WTC11 (cell line): ENCODE data around the gene PKIG. TPM values are rescaled to one million over a fixed set of nuclear protein-coding genes. Genes with fewer than 3 reads are reported as not detected.

Experiments
- ATAC-seq: fragments of 200-7000 bp; cut with Tn5 transposase; 2 replicates; pipeline ENCODE4 v1.10.0; 2021; ENCODE audit warnings: mild to moderate bottlenecking, moderate library complexity
- CTCF ChIA-PET: fragments of 300-600 bp; sonication (Branson Sonifier 250); formaldehyde crosslinking; loops from one replicate; lab custom pipeline; 2021; ENCODE audit warnings: antibody characterized with exemption; lab: Charles Lee
- POLR2A ChIA-PET: fragments of 350-600 bp; sonication (Branson Sonifier 250); formaldehyde crosslinking; loops from one replicate; lab custom pipeline; 2021; ENCODE audit warnings: antibody characterized with exemption; lab: Charles Lee
- DNase-seq: peaks from one replicate; pipeline ENCODE4 v3.0.0; 2021; ENCODE audit warnings: low spot score
- H3K27ac Mint-ChIP-seq: 2 replicates; pipeline ENCODE4 v1.8.0; 2021; ENCODE audit warnings: mixed read lengths
- H3K27me3 Mint-ChIP-seq: 2 replicates; pipeline ENCODE4 v1.8.0; 2021; ENCODE audit warnings: low read depth, mild to moderate bottlenecking, moderate library complexity, mixed read lengths
- H3K36me3 Mint-ChIP-seq: 2 replicates; pipeline ENCODE4 v1.8.0; 2021; ENCODE audit warnings: mixed read lengths
- H3K4me1 Mint-ChIP-seq: 2 replicates; pipeline ENCODE4 v1.8.0; 2022; ENCODE audit warnings: mixed read lengths
- H3K4me3 Mint-ChIP-seq: 2 replicates; pipeline ENCODE4 v1.8.0; 2021; ENCODE audit warnings: mild to moderate bottlenecking, moderate library complexity, mixed read lengths
- H3K9me3 Mint-ChIP-seq: 2 replicates; pipeline ENCODE4 v1.8.0; 2021; ENCODE audit warnings: mixed read lengths
- AFF4 ChIP-seq: sonication (generic); formaldehyde crosslinking; IDR thresholded peaks from 2 replicates; pipeline ENCODE4 v1.8.1; 2023; ENCODE audit warnings: mild to moderate bottlenecking, missing genetic modification reagents, borderline replicate concordance
- CREB1 ChIP-seq: sonication (generic); formaldehyde crosslinking; IDR thresholded peaks from 2 replicates; pipeline ENCODE4 v1.8.0; 2023; ENCODE audit warnings: mild to moderate bottlenecking, missing genetic modification reagents
- ESRRA ChIP-seq: sonication (generic); formaldehyde crosslinking; IDR thresholded peaks from 2 replicates; pipeline ENCODE4 v1.8.1; 2022; ENCODE audit warnings: mild to moderate bottlenecking, missing genetic modification reagents, borderline replicate concordance
- FOXJ3 ChIP-seq: sonication (generic); formaldehyde crosslinking; IDR thresholded peaks from 2 replicates; pipeline ENCODE4 v1.9.0; 2021; ENCODE audit warnings: missing genetic modification reagents, mild to moderate bottlenecking, borderline replicate concordance
- FOXK1 ChIP-seq: sonication (generic); formaldehyde crosslinking; IDR thresholded peaks from 2 replicates; pipeline ENCODE4 v1.8.0; 2022; ENCODE audit warnings: mild to moderate bottlenecking, moderate library complexity, missing genetic modification reagents
- GTF2I ChIP-seq: fragments of 250-450 bp; sonication (Bioruptor Pico); conservative IDR thresholded peaks from 2 replicates; pipeline ENCODE4 v1.4.0; 2021; ENCODE audit warnings: mild to moderate bottlenecking
- JAZF1 ChIP-seq: fragments of 250-450 bp; sonication (Bioruptor Pico); IDR thresholded peaks from 2 replicates; pipeline ENCODE4 v1.9.0; 2021; ENCODE audit warnings: moderate library complexity, mild to moderate bottlenecking, inconsistent platforms
- MYBL2 ChIP-seq: sonication (generic); formaldehyde crosslinking; IDR thresholded peaks from 2 replicates; pipeline ENCODE4 v1.8.1; 2023; ENCODE audit warnings: mild to moderate bottlenecking, moderate library complexity, missing genetic modification reagents
- NR1H2 ChIP-seq: sonication (generic); formaldehyde crosslinking; IDR thresholded peaks from 2 replicates; pipeline ENCODE4 v1.9.0; 2021; ENCODE audit warnings: mild to moderate bottlenecking, moderate library complexity, missing genetic modification reagents
- RELA ChIP-seq: sonication (generic); formaldehyde crosslinking; IDR thresholded peaks from 2 replicates; pipeline ENCODE4 v1.8.1; 2022; ENCODE audit warnings: missing genetic modification reagents, mild to moderate bottlenecking, borderline replicate concordance
- RORB ChIP-seq: fragments of 250-450 bp; sonication (Bioruptor Pico); IDR thresholded peaks from 2 replicates; pipeline ENCODE4 v1.9.0; 2021; ENCODE audit warnings: mild to moderate bottlenecking
- SP1 ChIP-seq: sonication (generic); formaldehyde crosslinking; conservative IDR thresholded peaks from 2 replicates; pipeline ENCODE4 v1.8.1; 2022; ENCODE audit warnings: missing genetic modification reagents
- TEAD1 ChIP-seq: sonication (generic); formaldehyde crosslinking; IDR thresholded peaks from 2 replicates; pipeline ENCODE4 v1.8.0; 2022; ENCODE audit warnings: mild to moderate bottlenecking, missing genetic modification reagents
- ZBTB43 ChIP-seq: sonication (generic); formaldehyde crosslinking; IDR thresholded peaks from 2 replicates; pipeline ENCODE4 v1.8.1; 2023; ENCODE audit warnings: mild to moderate bottlenecking, missing genetic modification reagents
- ZMAT4 ChIP-seq: fragments of 250-450 bp; sonication (Bioruptor Pico); IDR thresholded peaks from 2 replicates; pipeline ENCODE4 v1.9.0; 2021; ENCODE audit warnings: mild to moderate bottlenecking
- ZNF121 ChIP-seq: sonication (generic); formaldehyde crosslinking; IDR thresholded peaks from 2 replicates; pipeline ENCODE4 v1.8.0; 2023; ENCODE audit warnings: missing genetic modification reagents
- ZNF263 ChIP-seq: sonication (generic); formaldehyde crosslinking; IDR thresholded peaks from 2 replicates; pipeline ENCODE4 v1.8.1; 2022; ENCODE audit warnings: low read depth, mild to moderate bottlenecking, moderate library complexity, missing genetic modification reagents
- ZNF317 ChIP-seq: sonication (generic); formaldehyde crosslinking; IDR thresholded peaks from 2 replicates; pipeline ENCODE4 v1.8.1; 2023; ENCODE audit warnings: low read depth, mild to moderate bottlenecking, moderate library complexity, missing genetic modification reagents, borderline replicate concordance
- ZNF396 ChIP-seq: fragments of 250-450 bp; sonication (Bioruptor Pico); IDR thresholded peaks from 2 replicates; pipeline ENCODE4 v1.8.0; 2021; ENCODE audit warnings: mild to moderate bottlenecking, moderate library complexity, borderline replicate concordance
- ZNF416 ChIP-seq: fragments of 250-450 bp; sonication (Bioruptor Pico); IDR thresholded peaks from 2 replicates; pipeline ENCODE4 v1.9.0; 2021; ENCODE audit warnings: mild to moderate bottlenecking, inconsistent platforms
- ZNF423 ChIP-seq: fragments of 250-450 bp; sonication (Bioruptor Pico); IDR thresholded peaks from 2 replicates; pipeline ENCODE4 v2.1.2; 2022; ENCODE audit warnings: mild to moderate bottlenecking, moderate library complexity
- total RNA-seq: library from RNA; stranded (reverse); gene quantifications from 3 replicates; pipeline ENCODE4 v1.2.3, GENCODE V29; 2021
- TF ChIP-seq, protein P1 (sequence below): sonication (generic); formaldehyde crosslinking; IDR thresholded peaks from 2 replicates; pipeline ENCODE4 v1.8.0; 2022; ENCODE audit warnings: mild to moderate bottlenecking, missing genetic modification reagents
- TF ChIP-seq, protein P2 (sequence below): sonication (generic); formaldehyde crosslinking; IDR thresholded peaks from 2 replicates; pipeline ENCODE4 v1.8.1; 2022; ENCODE audit warnings: missing genetic modification reagents, borderline replicate concordance
- TF ChIP-seq, protein P3 (sequence below): sonication (generic); formaldehyde crosslinking; IDR thresholded peaks from 2 replicates; pipeline ENCODE4 v1.8.1; 2022; ENCODE audit warnings: mild to moderate bottlenecking, moderate library complexity, missing genetic modification reagents
- TF ChIP-seq, protein P4 (sequence below): fragments of 200-600 bp; IDR thresholded peaks from 2 replicates; pipeline ENCODE4 v1.8.0; 2022; ENCODE audit warnings: antibody characterized with exemption

Gene PKIG
- total RNA-seq, 1 experiment from 2014 or later, result 22.7 TPM

DNA sequence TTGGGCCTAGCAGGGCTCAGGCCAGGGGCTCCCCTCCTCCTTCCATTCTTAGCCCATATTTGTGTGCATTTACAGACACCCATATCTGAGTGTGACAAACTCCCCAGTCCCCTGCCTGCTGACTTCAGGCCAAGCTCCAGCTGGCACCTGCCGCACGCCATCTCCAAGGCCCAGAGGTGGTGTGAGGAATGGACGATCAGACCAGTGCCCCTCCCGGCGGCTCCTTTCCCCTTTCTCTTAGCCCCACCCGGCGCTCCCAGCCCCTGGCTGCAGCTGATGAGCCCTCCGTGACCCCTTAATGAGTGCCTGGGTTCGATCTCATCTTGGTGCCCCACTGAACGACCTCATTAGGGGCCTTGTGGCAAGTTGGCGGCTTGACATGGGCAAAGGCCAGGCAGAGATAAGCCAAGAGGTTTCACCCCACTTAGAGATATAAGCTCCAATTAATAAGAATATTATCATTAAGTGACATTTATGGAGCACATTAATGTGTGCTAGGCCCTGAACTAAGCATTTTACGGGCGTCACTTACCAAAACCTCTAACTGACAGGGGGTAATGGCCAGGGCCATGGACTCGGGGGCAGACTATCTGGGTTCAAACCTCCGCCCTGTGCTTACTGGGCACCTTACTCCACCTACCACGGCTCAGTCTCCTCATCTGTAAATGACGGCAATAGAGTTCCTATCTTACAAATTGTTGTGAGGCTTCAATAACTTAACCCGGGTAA is 51.7 kb downstream of the PKIG start:
- ChIA-PET POLR2A (no interaction called here), CTCF (no interaction called here)
- DNase-seq (no peak), ATAC-seq (no peak)
- Mint-ChIP-seq H3K9me3 (0 out of 2 replicates have a peak, but pooled peaks cover 5% of the 10 kb centered on the region), H3K4me3 (no peak overlapping the region), H3K4me1 (peaks cover 11% of the 10 kb centered on the region), H3K27me3 (no peaks in the 10 kb centered on the region; the same call in 1 of the 2 replicates), H3K36me3 (peaks cover 9% of the 10 kb centered on the region; the same call in 1 of the 2 replicates), H3K27ac (no peak overlapping the region)
- TF ChIP-seq ZBTB43 (CRISPR knock-in tag), result no peak
- TF ChIP-seq ZNF121 (CRISPR knock-in tag), result no peak
- TF ChIP-seq, protein P1, sequence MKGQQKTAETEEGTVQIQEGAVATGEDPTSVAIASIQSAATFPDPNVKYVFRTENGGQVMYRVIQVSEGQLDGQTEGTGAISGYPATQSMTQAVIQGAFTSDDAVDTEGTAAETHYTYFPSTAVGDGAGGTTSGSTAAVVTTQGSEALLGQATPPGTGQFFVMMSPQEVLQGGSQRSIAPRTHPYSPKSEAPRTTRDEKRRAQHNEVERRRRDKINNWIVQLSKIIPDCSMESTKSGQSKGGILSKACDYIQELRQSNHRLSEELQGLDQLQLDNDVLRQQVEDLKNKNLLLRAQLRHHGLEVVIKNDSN (CRISPR knock-in tag), result no peak
- no peak for TF ChIP-seq TEAD1 (CRISPR knock-in tag)
- TF ChIP-seq ZNF317, result no peak
- TF ChIP-seq ZNF423, result no peak
- TF ChIP-seq AFF4 (CRISPR knock-in tag), result no peak
- TF ChIP-seq, protein P2, sequence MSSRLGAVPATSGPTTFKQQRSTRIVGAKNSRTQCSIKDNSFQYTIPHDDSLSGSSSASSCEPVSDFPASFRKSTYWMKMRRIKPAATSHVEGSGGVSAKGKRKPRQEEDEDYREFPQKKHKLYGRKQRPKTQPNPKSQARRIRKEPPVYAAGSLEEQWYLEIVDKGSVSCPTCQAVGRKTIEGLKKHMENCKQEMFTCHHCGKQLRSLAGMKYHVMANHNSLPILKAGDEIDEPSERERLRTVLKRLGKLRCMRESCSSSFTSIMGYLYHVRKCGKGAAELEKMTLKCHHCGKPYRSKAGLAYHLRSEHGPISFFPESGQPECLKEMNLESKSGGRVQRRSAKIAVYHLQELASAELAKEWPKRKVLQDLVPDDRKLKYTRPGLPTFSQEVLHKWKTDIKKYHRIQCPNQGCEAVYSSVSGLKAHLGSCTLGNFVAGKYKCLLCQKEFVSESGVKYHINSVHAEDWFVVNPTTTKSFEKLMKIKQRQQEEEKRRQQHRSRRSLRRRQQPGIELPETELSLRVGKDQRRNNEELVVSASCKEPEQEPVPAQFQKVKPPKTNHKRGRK (CRISPR knock-in tag), result no peak
- TF ChIP-seq, protein P3, sequence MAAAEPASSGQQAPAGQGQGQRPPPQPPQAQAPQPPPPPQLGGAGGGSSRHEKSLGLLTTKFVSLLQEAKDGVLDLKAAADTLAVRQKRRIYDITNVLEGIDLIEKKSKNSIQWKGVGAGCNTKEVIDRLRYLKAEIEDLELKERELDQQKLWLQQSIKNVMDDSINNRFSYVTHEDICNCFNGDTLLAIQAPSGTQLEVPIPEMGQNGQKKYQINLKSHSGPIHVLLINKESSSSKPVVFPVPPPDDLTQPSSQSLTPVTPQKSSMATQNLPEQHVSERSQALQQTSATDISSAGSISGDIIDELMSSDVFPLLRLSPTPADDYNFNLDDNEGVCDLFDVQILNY (CRISPR knock-in tag), result no peak
- no peak for TF ChIP-seq SP1 (CRISPR knock-in tag)
- TF ChIP-seq FOXK1, result no peak

DNA sequence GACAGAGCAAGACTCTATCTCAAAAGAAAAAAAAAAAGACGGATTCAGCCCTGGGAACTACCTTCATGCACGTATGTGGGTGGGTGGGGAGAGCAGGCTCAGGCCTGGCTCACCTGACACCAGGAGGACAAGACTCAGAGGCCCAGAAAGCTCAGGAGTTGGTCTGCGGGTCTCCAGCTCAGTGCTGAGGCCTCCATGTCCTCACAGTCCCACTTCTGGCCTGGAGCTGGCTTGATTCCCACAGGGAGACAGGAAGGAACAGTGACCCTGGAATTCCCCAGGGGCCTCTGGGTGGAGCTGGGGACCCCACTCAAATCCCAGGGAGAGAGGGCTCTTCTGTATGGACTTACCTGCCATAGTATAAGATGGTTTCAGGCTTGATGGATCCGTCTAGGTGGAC is 53.5 kb downstream of the PKIG start:
- Mint-ChIP-seq H3K9me3 (peaks cover 9% of the 10 kb centered on the region), H3K4me3 (no peak overlapping the region), H3K27ac (no peak overlapping the region), H3K4me1 (peaks cover 6% of the 10 kb centered on the region), H3K27me3 (no peaks in the 10 kb centered on the region; the same call in 1 of the 2 replicates), H3K36me3 (peaks cover 18% of the 10 kb centered on the region)
- DNase-seq (no peak), ATAC-seq (no peak)
- CTCF ChIA-PET, result interaction anchor here (1.2 to 2.6 kb wide), 2 partner anchors 12 to 47 kb away, joined by 3 to 7 read pairs; no protein-coding TSS in a partner anchor
- POLR2A ChIA-PET, result no interaction called here
- no peak for TF ChIP-seq RORB
- no peak for TF ChIP-seq CREB1
- TF ChIP-seq RELA, result no peak
- TF ChIP-seq ZNF416 (CRISPR knock-in tag), result no peak
- TF ChIP-seq MYBL2 (CRISPR knock-in tag), result no peak
- TF ChIP-seq GTF2I (CRISPR knock-in tag), result no peak
- no peak for TF ChIP-seq ZMAT4
- TF ChIP-seq ZNF263 (CRISPR knock-in tag), result no peak
- TF ChIP-seq, protein P4, sequence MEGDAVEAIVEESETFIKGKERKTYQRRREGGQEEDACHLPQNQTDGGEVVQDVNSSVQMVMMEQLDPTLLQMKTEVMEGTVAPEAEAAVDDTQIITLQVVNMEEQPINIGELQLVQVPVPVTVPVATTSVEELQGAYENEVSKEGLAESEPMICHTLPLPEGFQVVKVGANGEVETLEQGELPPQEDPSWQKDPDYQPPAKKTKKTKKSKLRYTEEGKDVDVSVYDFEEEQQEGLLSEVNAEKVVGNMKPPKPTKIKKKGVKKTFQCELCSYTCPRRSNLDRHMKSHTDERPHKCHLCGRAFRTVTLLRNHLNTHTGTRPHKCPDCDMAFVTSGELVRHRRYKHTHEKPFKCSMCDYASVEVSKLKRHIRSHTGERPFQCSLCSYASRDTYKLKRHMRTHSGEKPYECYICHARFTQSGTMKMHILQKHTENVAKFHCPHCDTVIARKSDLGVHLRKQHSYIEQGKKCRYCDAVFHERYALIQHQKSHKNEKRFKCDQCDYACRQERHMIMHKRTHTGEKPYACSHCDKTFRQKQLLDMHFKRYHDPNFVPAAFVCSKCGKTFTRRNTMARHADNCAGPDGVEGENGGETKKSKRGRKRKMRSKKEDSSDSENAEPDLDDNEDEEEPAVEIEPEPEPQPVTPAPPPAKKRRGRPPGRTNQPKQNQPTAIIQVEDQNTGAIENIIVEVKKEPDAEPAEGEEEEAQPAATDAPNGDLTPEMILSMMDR, result no peak
- no peak for TF ChIP-seq ESRRA (CRISPR knock-in tag)
- TF ChIP-seq ZNF396 (CRISPR knock-in tag), result no peak
- no peak for TF ChIP-seq NR1H2 (CRISPR knock-in tag)
- TF ChIP-seq SP1 (CRISPR knock-in tag), result no peak
- TF ChIP-seq FOXJ3, result no peak
- no peak for TF ChIP-seq JAZF1 (CRISPR knock-in tag)
